Fibroblast of lung (primary cell): ENCODE measurements around the gene BBX. TPM values are rescaled to one million over a fixed set of nuclear protein-coding genes. Genes with fewer than 3 reads are reported as not detected.

Experiments
- DNase-seq, 2 donors: peaks; one replicate each; pipeline versions ENCODE4 v3.0.0 to v3.0.0-alpha.2; 2010; ENCODE audit warnings: low read depth in 2 of 2
- H2AFZ ChIP-seq: 2 replicates; pipeline ENCODE4 v1.5.1; 2012; ENCODE audit warnings: low read length, control low read depth, inconsistent platforms
- H3K27ac ChIP-seq: 2 replicates; pipeline ENCODE4 v1.5.1; 2011; ENCODE audit warnings: low read length, control low read depth; ENCODE audit not compliant: insufficient read depth
- H3K27me3 ChIP-seq: 2 replicates; pipeline ENCODE4 v1.5.1; 2011; ENCODE audit warnings: mild to moderate bottlenecking, low read length; ENCODE audit not compliant: control insufficient read depth, insufficient read depth
- H3K36me3 ChIP-seq: 2 replicates; pipeline ENCODE4 v1.5.1; 2011; ENCODE audit warnings: low read length; ENCODE audit not compliant: control insufficient read depth, insufficient read depth
- H3K4me1 ChIP-seq: 2 replicates; pipeline ENCODE4 v1.5.1; 2011; ENCODE audit warnings: low read length; ENCODE audit not compliant: control insufficient read depth, insufficient read depth; ENCODE audit errors: extremely low read depth
- H3K4me2 ChIP-seq: 2 replicates; pipeline ENCODE4 v1.5.1; 2011; ENCODE audit warnings: low read length, control low read depth; ENCODE audit not compliant: insufficient read depth; ENCODE audit errors: extremely low read depth
- H3K4me3 ChIP-seq, 4 experiments: fragments of 200-600 bp in 1 of 4; sonication (generic) in 1 of 4; replicated peaks in 1 of 4; 2 replicates each; pipeline ENCODE4 v1.5.1; 2011 to 2016; ENCODE audit warnings: low read length in 4 of 4, low read depth in 3 of 4, mild to moderate bottlenecking in 3 of 4, control low read depth in 2 of 4, inconsistent platforms in 1 of 4, mixed read lengths in 1 of 4; ENCODE audit not compliant: insufficient read depth in 1 of 4; ENCODE audit errors: control extremely low read depth in 1 of 4
- H3K79me2 ChIP-seq: 2 replicates; pipeline ENCODE4 v1.5.1; 2012; ENCODE audit warnings: mild to moderate bottlenecking, low read length, inconsistent platforms; ENCODE audit not compliant: control insufficient read depth, insufficient read depth
- H3K9ac ChIP-seq: 2 replicates; pipeline ENCODE4 v1.5.1; 2011; ENCODE audit warnings: mild to moderate bottlenecking, low read length, control low read depth; ENCODE audit not compliant: insufficient read depth
- H3K9me3 ChIP-seq: 2 replicates; pipeline ENCODE4 v1.5.1; 2012; ENCODE audit warnings: low read depth, low read length; ENCODE audit not compliant: control insufficient read depth, insufficient read depth
- H4K20me1 ChIP-seq: 2 replicates; pipeline ENCODE4 v1.5.1; 2011; ENCODE audit warnings: low read length; ENCODE audit not compliant: control insufficient read depth, insufficient read depth; ENCODE audit errors: extremely low read depth
- CTCF ChIP-seq, 2 donors: IDR thresholded peaks in 1 of 2; conservative IDR thresholded peaks in 1 of 2; 1 replicate in 1 of 2; 2 replicates in 1 of 2; pipeline ENCODE4 v1.5.1; 2011 to 2012; ENCODE audit warnings: low read length in 2 of 2, control low read depth in 1 of 2, inconsistent platforms in 1 of 2, low read depth in 1 of 2, mild to moderate bottlenecking in 1 of 2
- EZH2 ChIP-seq: IDR thresholded peaks from 2 replicates; pipeline ENCODE4 v1.5.1; 2012; ENCODE audit warnings: low read length, control low read depth, mild to moderate bottlenecking; ENCODE audit errors: missing control alignments
- polyA plus RNA-seq, 2 donors: library from polyadenylated mRNA; depleted of rRNA in 1 of 2; stranded (reverse) in 1 of 2; unstranded in 1 of 2; fragments of >200 nt; gene quantifications; 2 replicates each; pipeline ENCODE4 v1.2.1, GENCODE V29; 2011 to 2012; ENCODE audit warnings: missing spikeins in 1 of 2
- total RNA-seq: library from RNA; depleted of rRNA; stranded (reverse); fragments of >200 nt; gene quantifications from 2 replicates; pipeline ENCODE4 v1.2.1, GENCODE V29; 2014

BBX gene
- total and polyA plus RNA-seq, 2 donors (not counting 1 experiment from before 2014, with no cell fraction given): 50.0 to 71.2 TPM

- Histone ChIP-seq H3K79me2 (no peaks in the 10 kb centered on the region), H3K9ac (no peak overlapping the region), H3K27ac (no peak overlapping the region), H3K9me3 (no peaks in the 10 kb centered on the region), H3K36me3 (no peaks in the 10 kb centered on the region), H3K4me1 (no peaks in the 10 kb centered on the region), H4K20me1 (no peaks in the 10 kb centered on the region), H2AFZ (no peak overlapping the region), H3K4me3 (no peak overlapping the region), H3K4me2 (no peak overlapping the region), H3K27me3 (no peaks in the 10 kb centered on the region)
- TF ChIP-seq CTCF (conservative IDR thresholded peaks at IDR 0.05 in 1 of 2, IDR thresholded peaks at IDR 0.05 in 1 of 2; ENCODE audit: low read depth in 1 of 2, low read length in 2 of 2): no peak
- no peak for TF ChIP-seq EZH2
- DNase-seq: peak; percentile 21 to 60
Observed at GRCh38 chr3:107704477-107704876, 181.7 kb downstream of the BBX start.

- no peaks in the 10 kb centered on the region for H3K4me1 ChIP-seq
- TF ChIP-seq EZH2 (no peak), CTCF (conservative IDR thresholded peaks at IDR 0.05 in 1 of 2, IDR thresholded peaks at IDR 0.05 in 1 of 2; ENCODE audit: low read depth in 1 of 2, low read length in 2 of 2) (no peak)
- no peak overlapping the region for H3K27ac ChIP-seq
- no peaks in the 10 kb centered on the region for H4K20me1 ChIP-seq
- H3K4me2 ChIP-seq: no peak overlapping the region
- no peaks in the 10 kb centered on the region for H3K36me3 ChIP-seq
- peak in 1 of 2 donors; percentile 3 for DNase-seq
- H2AFZ ChIP-seq: no peak overlapping the region
- no peaks in the 10 kb centered on the region for H3K27me3 ChIP-seq
- H3K79me2 ChIP-seq: no peaks in the 10 kb centered on the region
- H3K4me3 ChIP-seq: no peak overlapping the region
- no peak overlapping the region for H3K9ac ChIP-seq
- no peaks in the 10 kb centered on the region for H3K9me3 ChIP-seq
Observed at GRCh38 chr3:107705046-107705445, 182.3 kb downstream of the BBX start.

- peak; percentile 26 to 65 for DNase-seq
- H3K9me3 ChIP-seq: no peaks in the 10 kb centered on the region
Observed at GRCh38 chr3:107710851-107711250, 188.1 kb downstream of the BBX start.

More at GRCh38 chr3:107710851-107711250, 188.1 kb downstream of the BBX start:
- no peak overlapping the region for H3K9ac ChIP-seq
- H3K27me3 ChIP-seq: no peaks in the 10 kb centered on the region
- no peaks in the 10 kb centered on the region for H3K79me2 ChIP-seq
- no peaks in the 10 kb centered on the region for H3K36me3 ChIP-seq
- no peak overlapping the region for H3K4me2 ChIP-seq
- no peaks in the 10 kb centered on the region for H3K4me1 ChIP-seq
- no peak overlapping the region for H2AFZ ChIP-seq
- H4K20me1 ChIP-seq: no peaks in the 10 kb centered on the region
- no peak overlapping the region for H3K27ac ChIP-seq
- H3K4me3 ChIP-seq: no peak overlapping the region
- TF ChIP-seq CTCF (conservative IDR thresholded peaks at IDR 0.05 in 1 of 2, IDR thresholded peaks at IDR 0.05 in 1 of 2; ENCODE audit: low read depth in 1 of 2, low read length in 2 of 2) (no peak), EZH2 (no peak)
